Subcutaneous adipose tissue (tissue), 4 donors: ENCODE results near the gene BAZ2B. TPM values are rescaled to one million over a fixed set of nuclear protein-coding genes. Genes with fewer than 3 reads are reported as not detected.

ENCODE experiments used
- total RNA-seq, 4 donors: library from RNA; depleted of rRNA; stranded (reverse); fragments of >200 nt; gene quantifications; one replicate each; pipeline ENCODE4 v1.1.0, GENCODE V29; 2016
- TF ChIP-seq, protein P1 (sequence below): fragments of 450-650 bp; IDR thresholded peaks from one replicate; pipeline ENCODE4 v1.5.1; 2016; ENCODE audit warnings: low read depth, mild to moderate bottlenecking, control low read depth, antibody characterized with exemption, moderate library complexity

The BAZ2B gene
- total RNA-seq, 4 donors from 2014 or later = 106 to 128 (median 112) TPM

DNA sequence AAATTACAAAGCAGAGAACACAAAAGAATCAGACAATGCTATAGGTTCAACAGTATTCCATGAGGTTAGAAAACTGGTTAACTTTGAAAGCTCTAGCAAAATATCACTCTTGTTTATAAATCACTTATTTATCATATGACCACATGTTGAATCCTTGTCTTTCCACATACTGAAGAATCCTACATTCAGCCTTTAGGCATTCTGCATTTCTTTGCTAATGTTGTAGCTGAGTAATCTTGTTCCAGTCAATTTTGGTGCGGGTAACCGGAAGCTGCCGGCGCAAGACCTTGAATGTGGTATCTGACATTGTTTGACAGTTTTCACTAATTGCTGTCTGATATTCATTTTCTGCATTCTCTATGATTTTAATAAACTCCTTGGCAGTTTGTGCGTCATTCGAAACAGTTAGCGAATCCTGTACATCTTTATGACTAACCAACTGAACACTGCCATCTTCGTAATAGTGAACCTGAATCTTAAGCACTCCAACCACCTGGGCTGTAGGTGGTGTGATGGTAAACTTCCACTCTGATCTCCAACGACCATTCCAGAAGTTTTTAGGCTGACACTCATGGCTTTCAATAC is 154.1 kb downstream of the BAZ2B start:
- TF ChIP-seq, protein P1, sequence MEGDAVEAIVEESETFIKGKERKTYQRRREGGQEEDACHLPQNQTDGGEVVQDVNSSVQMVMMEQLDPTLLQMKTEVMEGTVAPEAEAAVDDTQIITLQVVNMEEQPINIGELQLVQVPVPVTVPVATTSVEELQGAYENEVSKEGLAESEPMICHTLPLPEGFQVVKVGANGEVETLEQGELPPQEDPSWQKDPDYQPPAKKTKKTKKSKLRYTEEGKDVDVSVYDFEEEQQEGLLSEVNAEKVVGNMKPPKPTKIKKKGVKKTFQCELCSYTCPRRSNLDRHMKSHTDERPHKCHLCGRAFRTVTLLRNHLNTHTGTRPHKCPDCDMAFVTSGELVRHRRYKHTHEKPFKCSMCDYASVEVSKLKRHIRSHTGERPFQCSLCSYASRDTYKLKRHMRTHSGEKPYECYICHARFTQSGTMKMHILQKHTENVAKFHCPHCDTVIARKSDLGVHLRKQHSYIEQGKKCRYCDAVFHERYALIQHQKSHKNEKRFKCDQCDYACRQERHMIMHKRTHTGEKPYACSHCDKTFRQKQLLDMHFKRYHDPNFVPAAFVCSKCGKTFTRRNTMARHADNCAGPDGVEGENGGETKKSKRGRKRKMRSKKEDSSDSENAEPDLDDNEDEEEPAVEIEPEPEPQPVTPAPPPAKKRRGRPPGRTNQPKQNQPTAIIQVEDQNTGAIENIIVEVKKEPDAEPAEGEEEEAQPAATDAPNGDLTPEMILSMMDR = no peak

DNA sequence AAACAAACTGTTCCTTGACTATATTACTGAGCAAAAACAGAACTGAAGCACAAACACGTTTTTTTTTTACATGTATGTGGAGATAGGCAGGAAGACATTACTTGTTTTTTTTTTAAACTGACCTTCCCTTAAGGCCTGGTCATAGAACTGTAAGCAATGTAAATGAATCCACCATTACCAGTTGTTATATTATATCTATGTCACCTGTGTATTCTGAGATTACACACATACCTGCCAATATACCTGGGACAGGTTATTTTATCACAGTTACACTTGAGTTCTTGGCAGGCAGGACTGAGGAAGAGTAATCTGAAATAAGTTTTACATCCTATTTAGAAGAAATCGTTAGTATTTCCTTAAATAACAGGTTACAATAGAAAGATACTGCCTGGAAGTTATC is 155.3 kb downstream of the BAZ2B start:
- TF ChIP-seq, protein P1 = no peak

DNA sequence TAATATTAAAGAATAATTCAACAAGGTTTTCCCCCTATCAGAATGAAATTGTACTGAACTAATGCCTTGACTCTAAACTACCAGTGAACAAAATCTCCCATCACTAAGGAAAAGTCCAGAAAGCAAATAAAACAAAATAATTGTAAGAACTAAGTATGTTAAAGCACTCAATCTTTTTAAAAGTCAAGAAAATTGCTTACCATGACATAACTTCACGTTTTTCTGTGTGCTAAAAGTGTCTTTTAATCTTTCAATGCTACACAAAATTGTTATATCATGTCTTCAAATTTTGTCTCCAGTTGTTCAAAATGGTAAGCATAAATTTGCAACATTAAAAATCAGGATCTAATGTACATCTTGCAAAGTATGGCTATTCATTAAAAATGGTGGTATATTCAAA is 156.1 kb downstream of the BAZ2B start:
- TF ChIP-seq, protein P1 = no peak

DNA sequence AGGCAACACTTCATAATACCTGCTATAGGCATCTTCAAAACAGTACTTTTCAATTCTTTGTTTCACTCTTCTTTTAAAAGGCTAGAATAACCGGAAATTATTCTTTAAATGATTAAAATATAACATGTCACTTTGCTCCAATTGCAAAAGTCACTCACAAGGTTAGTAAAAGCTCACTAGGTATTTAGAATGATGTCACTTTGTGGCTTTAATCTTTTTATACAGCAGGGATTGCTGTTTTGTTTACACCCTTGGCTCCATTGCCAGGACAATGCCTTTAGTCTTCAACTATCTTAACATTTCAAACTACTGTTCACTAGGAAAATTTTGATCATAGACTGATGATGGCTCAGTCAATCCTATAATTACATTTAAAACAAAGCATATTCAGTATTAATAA is 157.1 kb downstream of the BAZ2B start:
- TF ChIP-seq, protein P1 = no peak

DNA sequence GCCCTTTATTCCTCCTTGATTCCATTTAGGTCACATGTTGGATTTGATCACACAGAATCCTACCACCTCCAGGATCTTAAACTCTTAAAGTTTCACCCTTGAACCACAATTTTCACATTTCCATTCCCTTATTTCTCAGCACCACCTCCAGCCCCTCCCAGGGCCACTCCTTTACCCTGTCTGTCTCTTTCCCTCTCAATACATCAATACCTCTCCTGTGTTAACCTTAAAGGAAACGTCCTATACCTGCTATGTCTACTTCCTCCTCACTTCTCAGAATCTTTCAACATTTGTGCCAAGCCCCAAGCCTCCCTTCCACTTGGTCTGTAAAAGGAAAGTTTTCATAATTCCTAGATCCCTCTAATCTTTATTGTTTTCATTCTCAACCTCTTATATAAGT is 158.8 kb downstream of the BAZ2B start:
- TF ChIP-seq, protein P1 = no peak

DNA sequence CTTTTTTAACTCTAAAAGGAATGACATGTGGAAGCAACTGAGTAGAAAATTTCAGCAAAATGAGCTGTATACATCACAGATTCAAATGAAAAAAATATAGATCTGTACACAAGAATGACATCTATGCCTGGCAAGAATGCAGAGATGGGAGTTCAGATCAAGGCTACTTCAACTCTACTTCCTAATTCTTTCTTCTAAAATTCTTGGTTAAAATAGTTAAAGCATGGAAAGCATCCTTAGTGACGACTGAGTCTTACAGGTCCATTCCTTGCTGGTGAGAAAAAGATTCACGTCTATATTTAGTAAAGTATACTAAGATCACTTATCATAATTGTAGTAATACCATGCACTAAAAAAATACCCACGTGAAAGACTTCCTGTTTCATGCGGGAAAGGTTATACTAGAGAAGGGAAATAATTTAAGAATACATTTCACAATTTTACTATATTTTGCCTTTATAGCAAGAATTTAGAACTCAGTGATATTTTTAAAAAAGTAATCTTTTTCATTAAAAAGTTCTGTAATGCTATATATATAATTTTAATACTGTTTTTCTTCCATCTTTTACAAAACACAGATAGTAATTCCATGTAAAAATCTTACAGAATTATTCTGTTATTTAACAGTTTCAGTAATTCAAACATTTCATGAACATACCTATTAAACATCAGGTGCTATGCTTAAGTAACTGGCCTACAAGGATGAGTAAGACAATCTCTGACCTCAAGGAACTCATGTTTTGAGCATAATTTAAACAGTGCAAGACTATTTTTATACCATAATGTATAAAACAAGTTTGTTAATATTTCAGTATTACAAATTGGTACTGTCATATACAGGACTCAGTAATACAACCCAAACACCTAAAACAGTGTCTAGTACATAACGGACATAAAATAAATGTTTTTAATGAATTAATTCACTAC is 159.6 kb downstream of the BAZ2B start:
- TF ChIP-seq, protein P1 = no peak

DNA sequence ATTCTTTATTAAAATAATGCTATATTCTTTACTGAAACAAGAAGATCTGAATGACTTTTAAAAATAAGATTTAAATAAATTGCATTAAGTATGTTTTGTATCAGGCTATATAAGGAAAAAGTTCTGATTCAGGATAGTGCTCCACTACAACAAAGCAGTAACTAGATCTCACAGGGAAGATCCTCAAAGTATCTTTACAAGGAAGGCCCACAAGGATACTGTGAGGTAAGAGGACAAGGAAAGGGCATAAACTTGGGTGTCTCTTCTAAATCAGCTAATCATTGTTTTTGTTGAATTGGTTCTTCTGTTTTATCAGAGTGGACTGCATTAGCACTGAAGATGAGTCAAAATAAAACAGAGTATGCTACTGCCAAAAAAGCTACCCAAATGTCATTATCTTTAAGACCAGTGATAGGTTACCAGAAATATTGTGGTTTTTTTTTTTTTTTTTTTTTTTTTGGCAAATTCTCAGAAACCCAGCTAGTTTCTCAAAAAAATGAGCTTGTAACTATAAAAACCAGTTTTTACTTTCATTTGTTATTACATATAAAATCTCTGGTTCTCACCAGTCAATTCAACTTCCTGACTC is 160.9 kb downstream of the BAZ2B start:
- TF ChIP-seq, protein P1 = no peak
